Stimulated activated CD8-positive, alpha-beta memory T cell treated with anti-CD3 and anti-CD28 coated beads, Interleukin-15, amount 100 ng/mL, for 48 hours (primary cell): ENCODE results near the gene WDR86.

ENCODE experiments used
- DNase-seq, 2 donors: peaks; one replicate each; pipeline ENCODE4 v3.0.0-alpha.2; 2020; ENCODE audit warnings: low read depth in 2 of 2

Gene WDR86

GRCh38 chr7:151379534-151380198 is 30.2 kb downstream of the WDR86 start:
- no peak for DNase-seq

- DNase-seq, result no peak
These were observed 30.7 kb downstream of the WDR86 start for GRCh38 chr7:151379193-151379520.

DNA sequence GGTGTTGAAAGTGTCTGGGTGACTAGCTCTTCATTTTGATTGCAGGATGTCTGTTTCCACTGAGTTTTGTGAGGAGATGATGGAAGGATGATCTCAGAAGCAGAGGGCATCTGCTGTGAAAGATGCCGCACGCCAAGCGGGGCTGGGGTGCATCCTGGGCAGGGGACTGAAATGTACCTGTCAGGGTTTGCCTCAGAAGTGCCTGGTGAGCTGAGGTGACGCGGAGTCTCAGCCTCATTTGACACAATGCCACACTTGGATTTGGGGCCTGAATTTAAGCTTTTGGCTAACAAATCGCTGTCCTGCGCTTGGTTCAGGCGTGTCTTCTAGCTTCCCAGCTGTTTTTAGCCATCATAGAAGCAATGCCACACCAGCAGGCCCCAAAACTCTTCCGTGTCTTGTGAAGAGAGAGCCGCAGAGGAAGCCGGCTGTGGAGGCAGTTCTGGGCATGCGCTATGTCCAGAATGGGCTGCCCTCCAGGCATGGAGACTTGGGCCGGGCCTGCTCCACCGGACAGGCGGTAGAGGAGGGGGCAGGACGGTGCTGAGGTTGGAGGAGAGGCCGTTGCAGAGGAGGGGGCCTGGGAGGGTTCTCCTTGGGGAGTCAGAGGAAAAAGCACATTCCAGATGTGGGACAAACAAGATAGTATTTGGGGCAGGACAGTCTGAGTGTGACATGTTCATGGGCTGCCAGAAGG is 31.2 kb downstream of the WDR86 start:
- DNase-seq, result no peak

GRCh38 chr7:151378011-151378410 is 31.8 kb downstream of the WDR86 start:
- no peak for DNase-seq

DNA sequence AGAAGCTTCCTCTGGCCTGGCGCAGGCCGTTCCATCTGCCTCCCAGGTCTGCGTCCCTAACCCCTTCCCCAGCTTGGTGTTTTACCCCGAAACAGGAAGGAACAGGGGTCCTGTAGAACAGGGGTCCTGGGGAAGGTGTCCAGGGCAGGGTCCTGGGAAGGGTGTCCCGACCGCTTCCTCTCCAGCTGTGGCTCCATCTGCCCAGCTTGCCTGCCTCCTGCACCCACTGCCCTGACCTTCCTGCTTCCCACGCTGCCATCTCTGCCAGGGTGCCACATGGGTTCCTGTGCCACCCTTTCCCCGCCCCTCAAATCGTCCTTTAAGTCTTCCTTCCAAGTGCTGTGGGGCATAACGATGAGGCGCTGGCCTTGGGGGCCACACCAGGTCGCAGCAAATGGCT is 32.4 kb downstream of the WDR86 start:
- no peak for DNase-seq

- no peak for DNase-seq
These were observed 33.5 kb downstream of the WDR86 start for GRCh38 chr7:151376218-151376902.

GRCh38 chr7:151375530-151376217 is 34.2 kb downstream of the WDR86 start:
- no peak for DNase-seq

DNA sequence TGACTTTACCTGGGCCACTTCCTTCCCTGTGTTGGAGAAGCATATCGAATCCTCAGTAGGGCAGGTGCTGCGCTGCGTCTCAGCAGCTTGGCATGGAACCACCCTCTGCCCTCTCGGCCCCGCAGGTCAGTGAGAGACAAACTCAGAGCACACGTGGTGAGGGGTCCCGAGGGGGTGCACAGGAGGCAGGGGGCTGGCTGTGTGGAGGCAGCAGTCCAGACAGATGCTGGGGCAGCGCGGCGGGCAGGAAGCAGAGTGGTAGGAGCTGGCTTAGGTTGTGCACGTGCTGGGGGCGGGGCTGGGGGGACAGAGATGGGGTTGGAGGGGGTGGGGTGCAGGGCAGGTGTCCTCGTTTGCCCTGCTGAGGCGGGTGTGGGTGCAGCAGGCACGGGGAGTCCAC is 35.1 kb downstream of the WDR86 start:
- no peak for DNase-seq

GRCh38 chr7:151374139-151374538 is 35.7 kb downstream of the WDR86 start:
- no peak for DNase-seq

DNA sequence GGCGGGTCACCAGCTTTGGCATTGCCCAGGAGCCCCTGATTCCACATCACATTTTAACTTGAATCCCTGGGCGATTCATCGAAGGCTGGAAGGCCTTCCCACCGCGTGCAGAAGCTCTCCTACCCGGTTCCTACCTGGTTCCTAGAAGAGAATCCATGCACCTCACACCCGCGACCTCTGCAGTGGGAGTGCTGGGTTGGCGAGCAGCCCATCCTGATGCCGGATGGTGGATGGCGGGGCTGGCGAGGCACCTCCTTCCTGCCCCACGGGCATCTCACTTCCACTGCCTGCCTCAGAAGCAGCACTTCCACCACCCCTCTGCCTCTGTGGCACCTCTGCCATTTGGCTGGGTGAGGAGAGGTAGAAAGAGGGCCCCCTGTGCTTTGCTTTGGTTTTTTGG is 36.2 kb downstream of the WDR86 start:
- no peak for DNase-seq

GRCh38 chr7:151372612-151373265 is 37.1 kb downstream of the WDR86 start:
- DNase-seq, result no peak

- no peak for DNase-seq
These were observed 38.6 kb downstream of the WDR86 start for GRCh38 chr7:151371266-151371665.

GRCh38 chr7:151368136-151368571 is 41.7 kb downstream of the WDR86 start:
- peak; percentile 58 to 63 for DNase-seq

DNA sequence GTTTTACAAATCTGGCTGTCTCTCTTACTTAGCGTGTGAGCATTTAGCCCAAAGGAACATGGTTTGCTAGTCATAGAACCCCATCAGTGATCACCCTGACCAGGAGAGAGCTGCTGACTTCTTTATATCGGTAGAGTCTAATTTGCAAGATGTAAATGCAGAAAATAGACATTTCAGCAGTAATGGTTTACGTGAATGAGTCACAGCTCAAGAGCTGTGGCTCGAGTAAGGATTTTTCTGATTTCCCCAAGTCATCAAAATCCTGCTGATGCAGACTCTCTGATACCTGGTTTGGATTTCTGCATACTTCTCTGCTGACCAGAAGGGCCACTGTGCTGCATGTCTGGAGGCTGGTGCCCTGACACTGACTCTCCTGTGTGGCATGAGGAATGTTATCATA is 42.6 kb downstream of the WDR86 start:
- DNase-seq, result no peak

DNA sequence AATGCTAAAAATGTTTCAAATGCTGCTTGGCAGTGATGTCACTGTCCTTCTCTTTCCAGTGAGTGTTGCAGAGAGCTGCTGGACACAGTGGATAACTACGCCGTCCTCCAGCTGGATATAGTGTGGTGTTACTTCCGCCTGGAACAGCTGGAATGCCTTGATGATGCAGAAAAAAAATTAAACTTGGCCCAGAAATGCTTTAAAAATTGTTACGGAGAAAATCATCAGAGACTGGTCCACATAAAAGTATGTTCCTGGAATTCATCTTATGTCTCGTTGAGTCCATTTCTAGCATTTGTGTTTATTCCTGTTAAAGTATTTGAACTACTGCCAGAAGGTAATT is 43.0 kb downstream of the WDR86 start:
- no peak for DNase-seq

- no peak for DNase-seq
These were observed 43.5 kb downstream of the WDR86 start for GRCh38 chr7:151366166-151366879.

DNA sequence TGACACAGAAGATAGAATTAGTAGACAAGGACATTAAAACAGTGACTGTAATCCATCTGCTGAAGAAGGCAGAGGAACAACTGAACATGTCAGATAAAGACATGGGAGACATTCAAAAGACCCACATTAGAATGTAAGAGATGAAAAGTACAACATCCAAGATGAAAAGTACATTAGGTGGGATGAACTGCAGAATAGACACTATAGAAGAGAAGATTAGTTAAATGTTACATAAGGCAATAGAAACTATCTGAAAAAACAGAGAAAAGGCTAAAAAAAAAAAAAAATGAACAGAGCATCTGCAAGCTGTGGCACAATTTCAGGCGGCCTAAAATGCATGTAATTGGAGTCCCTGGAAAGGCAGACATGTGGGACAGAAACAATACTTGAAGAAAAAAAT is 46.7 kb downstream of the WDR86 start:
- DNase-seq, result no peak

- no peak for DNase-seq
These were observed 48.5 kb downstream of the WDR86 start for GRCh38 chr7:151361193-151361959.

GRCh38 chr7:151352512-151352911 is 57.3 kb downstream of the WDR86 start:
- DNase-seq, result no peak

DNA sequence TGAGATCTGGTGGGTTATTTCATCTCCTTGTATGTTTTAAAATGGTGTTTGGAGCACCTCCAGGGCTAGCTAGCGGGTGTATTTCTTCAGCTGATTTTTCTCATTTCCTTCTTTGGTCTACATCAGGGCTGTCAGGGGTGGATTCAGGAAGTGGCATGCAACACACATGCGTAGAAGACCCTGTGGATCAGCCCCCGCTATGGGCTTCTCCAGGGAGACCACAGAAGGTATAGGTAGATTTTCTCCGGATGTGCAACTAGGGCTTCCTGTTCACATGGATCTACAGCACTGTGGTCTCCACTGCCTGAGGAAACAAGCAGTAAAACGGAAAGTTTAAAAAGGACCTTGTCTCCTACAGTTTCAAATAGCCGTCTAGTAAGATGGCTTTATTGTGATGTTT is 57.9 kb downstream of the WDR86 start:
- peak; percentile 36 to 43 for DNase-seq

GRCh38 chr7:151351027-151351426 is 58.8 kb downstream of the WDR86 start:
- peak; percentile 34 to 35 for DNase-seq
